Measurements from ENCODE around the gene DTX3. TPM values are rescaled to one million over a fixed set of nuclear protein-coding genes. Genes with fewer than 3 reads are reported as not detected.

DTX3 gene
- total and polyA plus RNA-seq, 2 of the 13 experiments (the other 11 are each of a cell fraction or from before 2014, with no cell fraction given), result 9.0 to 27.2 TPM

GRCh38 chr12:57632958-57633840, 28.6 kb downstream of the DTX3 start, which contains the start of gene B4GALNT1 (continued):
- TF ChIP-seq, protein P1, sequence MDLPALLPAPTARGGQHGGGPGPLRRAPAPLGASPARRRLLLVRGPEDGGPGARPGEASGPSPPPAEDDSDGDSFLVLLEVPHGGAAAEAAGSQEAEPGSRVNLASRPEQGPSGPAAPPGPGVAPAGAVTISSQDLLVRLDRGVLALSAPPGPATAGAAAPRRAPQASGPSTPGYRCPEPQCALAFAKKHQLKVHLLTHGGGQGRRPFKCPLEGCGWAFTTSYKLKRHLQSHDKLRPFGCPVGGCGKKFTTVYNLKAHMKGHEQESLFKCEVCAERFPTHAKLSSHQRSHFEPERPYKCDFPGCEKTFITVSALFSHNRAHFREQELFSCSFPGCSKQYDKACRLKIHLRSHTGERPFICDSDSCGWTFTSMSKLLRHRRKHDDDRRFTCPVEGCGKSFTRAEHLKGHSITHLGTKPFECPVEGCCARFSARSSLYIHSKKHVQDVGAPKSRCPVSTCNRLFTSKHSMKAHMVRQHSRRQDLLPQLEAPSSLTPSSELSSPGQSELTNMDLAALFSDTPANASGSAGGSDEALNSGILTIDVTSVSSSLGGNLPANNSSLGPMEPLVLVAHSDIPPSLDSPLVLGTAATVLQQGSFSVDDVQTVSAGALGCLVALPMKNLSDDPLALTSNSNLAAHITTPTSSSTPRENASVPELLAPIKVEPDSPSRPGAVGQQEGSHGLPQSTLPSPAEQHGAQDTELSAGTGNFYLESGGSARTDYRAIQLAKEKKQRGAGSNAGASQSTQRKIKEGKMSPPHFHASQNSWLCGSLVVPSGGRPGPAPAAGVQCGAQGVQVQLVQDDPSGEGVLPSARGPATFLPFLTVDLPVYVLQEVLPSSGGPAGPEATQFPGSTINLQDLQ (CRISPR knock-in tag; IDR thresholded peaks at IDR 0.05), result peak; percentile 60; the same call in 1 of the 2 replicates
- TF ChIP-seq STAT5B (CRISPR knock-in tag; IDR thresholded peaks at IDR 0.05), result no peak
- TF ChIP-seq HNF4A (CRISPR knock-in tag; IDR thresholded peaks at IDR 0.05), result no peak
- peak; percentile 67; the same call in 1 of the 2 replicates for TF ChIP-seq ZBTB7A (CRISPR knock-in tag; IDR thresholded peaks at IDR 0.05)
- TF ChIP-seq ARID3A (IDR thresholded peaks at IDR 0.05; ENCODE audit: low read depth, low read length), result no peak
- peak; percentile 69 for TF ChIP-seq SRSF1 (optimal IDR thresholded peaks at IDR 0.05; ENCODE audit: low read depth, low read length)
- no peak for TF ChIP-seq ZNF879 (CRISPR knock-in tag; IDR thresholded peaks at IDR 0.05)
- no peak for TF ChIP-seq ZNF878 (CRISPR knock-in tag; IDR thresholded peaks at IDR 0.05)
- TF ChIP-seq TOPORS (CRISPR knock-in tag; IDR thresholded peaks at IDR 0.05), result 0 out of 2 replicates have a peak, but pooled peaks have one; percentile 23
- TF ChIP-seq, protein P2, sequence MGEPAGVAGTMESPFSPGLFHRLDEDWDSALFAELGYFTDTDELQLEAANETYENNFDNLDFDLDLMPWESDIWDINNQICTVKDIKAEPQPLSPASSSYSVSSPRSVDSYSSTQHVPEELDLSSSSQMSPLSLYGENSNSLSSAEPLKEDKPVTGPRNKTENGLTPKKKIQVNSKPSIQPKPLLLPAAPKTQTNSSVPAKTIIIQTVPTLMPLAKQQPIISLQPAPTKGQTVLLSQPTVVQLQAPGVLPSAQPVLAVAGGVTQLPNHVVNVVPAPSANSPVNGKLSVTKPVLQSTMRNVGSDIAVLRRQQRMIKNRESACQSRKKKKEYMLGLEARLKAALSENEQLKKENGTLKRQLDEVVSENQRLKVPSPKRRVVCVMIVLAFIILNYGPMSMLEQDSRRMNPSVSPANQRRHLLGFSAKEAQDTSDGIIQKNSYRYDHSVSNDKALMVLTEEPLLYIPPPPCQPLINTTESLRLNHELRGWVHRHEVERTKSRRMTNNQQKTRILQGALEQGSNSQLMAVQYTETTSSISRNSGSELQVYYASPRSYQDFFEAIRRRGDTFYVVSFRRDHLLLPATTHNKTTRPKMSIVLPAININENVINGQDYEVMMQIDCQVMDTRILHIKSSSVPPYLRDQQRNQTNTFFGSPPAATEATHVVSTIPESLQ (CRISPR knock-in tag; conservative IDR thresholded peaks at IDR 0.05), result no peak
- no peak for TF ChIP-seq ZNF850 (CRISPR knock-in tag; conservative IDR thresholded peaks at IDR 0.05)
- peak; percentile 79; the same call in 1 of the 2 replicates for TF ChIP-seq ZNF589 (CRISPR knock-in tag; conservative IDR thresholded peaks at IDR 0.05)
- no peak; the same call in 1 of the 2 replicates for TF ChIP-seq ZNF598 (CRISPR knock-in tag; IDR thresholded peaks at IDR 0.05; ENCODE audit: borderline replicate concordance)
- TF ChIP-seq PPARG (CRISPR knock-in tag; conservative IDR thresholded peaks at IDR 0.05), result 0 out of 2 replicates have a peak, but pooled peaks have one; percentile 16
- peak; percentile 43; the same call in 1 of the 2 replicates for TF ChIP-seq GMEB1 (CRISPR knock-in tag; IDR thresholded peaks at IDR 0.05; ENCODE audit: borderline replicate concordance)
- TF ChIP-seq, protein P3, sequence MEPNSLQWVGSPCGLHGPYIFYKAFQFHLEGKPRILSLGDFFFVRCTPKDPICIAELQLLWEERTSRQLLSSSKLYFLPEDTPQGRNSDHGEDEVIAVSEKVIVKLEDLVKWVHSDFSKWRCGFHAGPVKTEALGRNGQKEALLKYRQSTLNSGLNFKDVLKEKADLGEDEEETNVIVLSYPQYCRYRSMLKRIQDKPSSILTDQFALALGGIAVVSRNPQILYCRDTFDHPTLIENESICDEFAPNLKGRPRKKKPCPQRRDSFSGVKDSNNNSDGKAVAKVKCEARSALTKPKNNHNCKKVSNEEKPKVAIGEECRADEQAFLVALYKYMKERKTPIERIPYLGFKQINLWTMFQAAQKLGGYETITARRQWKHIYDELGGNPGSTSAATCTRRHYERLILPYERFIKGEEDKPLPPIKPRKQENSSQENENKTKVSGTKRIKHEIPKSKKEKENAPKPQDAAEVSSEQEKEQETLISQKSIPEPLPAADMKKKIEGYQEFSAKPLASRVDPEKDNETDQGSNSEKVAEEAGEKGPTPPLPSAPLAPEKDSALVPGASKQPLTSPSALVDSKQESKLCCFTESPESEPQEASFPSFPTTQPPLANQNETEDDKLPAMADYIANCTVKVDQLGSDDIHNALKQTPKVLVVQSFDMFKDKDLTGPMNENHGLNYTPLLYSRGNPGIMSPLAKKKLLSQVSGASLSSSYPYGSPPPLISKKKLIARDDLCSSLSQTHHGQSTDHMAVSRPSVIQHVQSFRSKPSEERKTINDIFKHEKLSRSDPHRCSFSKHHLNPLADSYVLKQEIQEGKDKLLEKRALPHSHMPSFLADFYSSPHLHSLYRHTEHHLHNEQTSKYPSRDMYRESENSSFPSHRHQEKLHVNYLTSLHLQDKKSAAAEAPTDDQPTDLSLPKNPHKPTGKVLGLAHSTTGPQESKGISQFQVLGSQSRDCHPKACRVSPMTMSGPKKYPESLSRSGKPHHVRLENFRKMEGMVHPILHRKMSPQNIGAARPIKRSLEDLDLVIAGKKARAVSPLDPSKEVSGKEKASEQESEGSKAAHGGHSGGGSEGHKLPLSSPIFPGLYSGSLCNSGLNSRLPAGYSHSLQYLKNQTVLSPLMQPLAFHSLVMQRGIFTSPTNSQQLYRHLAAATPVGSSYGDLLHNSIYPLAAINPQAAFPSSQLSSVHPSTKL (CRISPR knock-in tag; IDR thresholded peaks at IDR 0.05), result peak; percentile 42; the same call in 1 of the 2 replicates

Data from HepG2 (cell line).